Measurements from ENCODE around the gene IQGAP2. TPM values are rescaled to one million over a fixed set of nuclear protein-coding genes. Genes with fewer than 3 reads are reported as not detected.

The IQGAP2 gene
- total RNA-seq, 1 donor: 0.36 TPM

- peaks cover 28% of the 10 kb centered on the region for H3K36me3 ChIP-seq (ENCODE audit: insufficient read depth, low read length)
- H3K27ac ChIP-seq (ENCODE audit: low read depth, low read length): no peak overlapping the region
- no peak for DNase-seq (ENCODE audit: insufficient read length, low spot score, missing footprints)
- no peaks in the 10 kb centered on the region for H4K20me1 ChIP-seq (ENCODE audit: insufficient read depth, low read length)
- no peak overlapping the region for H3K4me3 ChIP-seq (ENCODE audit: insufficient read depth, low read length)
- no peak for TF ChIP-seq CTCF (IDR thresholded peaks at IDR 0.05; ENCODE audit: extremely low read depth, low read depth, low read length)
- no peaks in the 10 kb centered on the region for H3K27me3 ChIP-seq (ENCODE audit: insufficient read depth, low read length)
- H3K9me3 ChIP-seq (ENCODE audit: low read depth, low read length): peaks cover 6% of the 10 kb centered on the region
- no peak overlapping the region for H3K4me2 ChIP-seq (ENCODE audit: insufficient read depth, low read length)
- H2AFZ ChIP-seq (ENCODE audit: low read length): no peak overlapping the region
- H3K4me1 ChIP-seq (ENCODE audit: insufficient read depth, low read length): no peaks in the 10 kb centered on the region
- peaks cover 42% of the 10 kb centered on the region for H3K79me2 ChIP-seq (ENCODE audit: insufficient read depth, low read length)
Observed at GRCh38 chr5:76732405-76733048, 329.4 kb downstream of the IQGAP2 start.

GRCh38 chr5:76733049-76733417 lies 329.9 kb downstream of the IQGAP2 start:
- no peaks in the 10 kb centered on the region for H3K27me3 ChIP-seq (ENCODE audit: insufficient read depth, low read length)
- peaks cover 6% of the 10 kb centered on the region for H3K9me3 ChIP-seq (ENCODE audit: low read depth, low read length)
- H3K4me2 ChIP-seq (ENCODE audit: insufficient read depth, low read length): no peak overlapping the region
- H3K4me1 ChIP-seq (ENCODE audit: insufficient read depth, low read length): no peaks in the 10 kb centered on the region
- no peak overlapping the region for H3K4me3 ChIP-seq (ENCODE audit: insufficient read depth, low read length)
- TF ChIP-seq CTCF (IDR thresholded peaks at IDR 0.05; ENCODE audit: extremely low read depth, low read depth, low read length): no peak
- no peak overlapping the region for H2AFZ ChIP-seq (ENCODE audit: low read length)
- no peaks in the 10 kb centered on the region for H4K20me1 ChIP-seq (ENCODE audit: insufficient read depth, low read length)
- H3K79me2 ChIP-seq (ENCODE audit: insufficient read depth, low read length): peaks cover 41% of the 10 kb centered on the region
- H3K27ac ChIP-seq (ENCODE audit: low read depth, low read length): no peak overlapping the region
- no peak for DNase-seq (ENCODE audit: insufficient read length, low spot score, missing footprints)
- H3K36me3 ChIP-seq (ENCODE audit: insufficient read depth, low read length): peaks cover 28% of the 10 kb centered on the region

GRCh38 chr5:76735762-76736545 lies 332.9 kb downstream of the IQGAP2 start:
- TF ChIP-seq CTCF (IDR thresholded peaks at IDR 0.05; ENCODE audit: extremely low read depth, low read depth, low read length): no peak
- peaks cover 15% of the 10 kb centered on the region for H3K79me2 ChIP-seq (ENCODE audit: insufficient read depth, low read length)
- no peak overlapping the region for H3K4me3 ChIP-seq (ENCODE audit: insufficient read depth, low read length)
- no peaks in the 10 kb centered on the region for H3K9me3 ChIP-seq (ENCODE audit: low read depth, low read length)
- H3K27me3 ChIP-seq (ENCODE audit: insufficient read depth, low read length): no peaks in the 10 kb centered on the region
- DNase-seq (ENCODE audit: insufficient read length, low spot score, missing footprints): no peak
- H2AFZ ChIP-seq (ENCODE audit: low read length): no peak overlapping the region
- H3K4me1 ChIP-seq (ENCODE audit: insufficient read depth, low read length): peaks cover 9% of the 10 kb centered on the region
- no peak overlapping the region for H3K4me2 ChIP-seq (ENCODE audit: insufficient read depth, low read length)
- H3K36me3 ChIP-seq (ENCODE audit: insufficient read depth, low read length): peaks cover 23% of the 10 kb centered on the region
- H4K20me1 ChIP-seq (ENCODE audit: insufficient read depth, low read length): no peaks in the 10 kb centered on the region
- H3K27ac ChIP-seq (ENCODE audit: low read depth, low read length): no peak overlapping the region

Data from osteoblast (primary cell).